Amygdala (tissue), 56 donors: ENCODE results near the gene PROK1.

ENCODE experiments used
- DNase-seq, 56 donors: peaks; one replicate each; lab custom pipeline; 2025; lab: John Stamatoyannopoulos, UW

Gene PROK1

DNA sequence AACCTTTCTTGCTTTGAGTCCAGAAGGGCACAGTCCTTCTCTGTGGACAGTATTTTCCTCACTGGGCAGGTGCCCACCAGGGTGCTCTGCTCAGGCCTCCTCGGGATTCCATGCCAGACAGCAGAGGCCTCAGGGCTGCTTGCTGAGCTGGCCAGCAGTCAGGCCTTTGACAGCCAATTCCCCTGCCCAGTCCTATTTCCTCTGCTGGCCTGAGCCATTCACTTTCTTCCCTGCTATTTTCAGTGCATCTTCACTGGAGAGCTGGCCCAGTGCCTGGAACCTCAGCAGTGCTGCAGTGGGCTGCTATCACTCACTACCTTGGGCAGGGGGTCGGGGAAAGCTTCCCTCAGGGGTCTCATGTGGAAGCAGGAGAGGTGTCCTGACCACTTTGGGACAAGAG, 34.8 kb downstream of the PROK1 start:
- no peak for DNase-seq

- DNase-seq = no peak
Observed at GRCh38 chr1:110487726-110488125, 36.8 kb downstream of the PROK1 start.

DNA sequence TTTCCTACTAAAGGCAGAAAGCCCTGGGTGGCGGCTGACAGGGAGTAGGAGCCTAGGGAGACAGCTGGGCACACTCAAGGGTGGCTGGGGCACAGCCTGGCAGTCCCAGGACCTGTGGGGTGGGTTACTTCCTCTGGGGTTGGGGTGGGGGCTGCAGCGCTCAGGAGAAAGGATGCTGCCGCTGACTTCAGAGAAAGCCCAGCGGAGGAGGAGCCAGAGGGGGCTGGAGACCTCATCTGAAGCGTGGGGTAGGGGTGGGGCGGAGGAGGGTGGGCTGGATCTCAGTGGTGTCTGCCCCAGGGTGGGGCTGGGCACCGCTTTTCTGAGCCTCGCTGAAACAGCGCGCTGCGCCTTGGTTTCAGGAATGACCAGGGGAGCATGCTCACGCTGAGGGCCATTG, 37.2 kb downstream of the PROK1 start:
- DNase-seq = no peak

DNA sequence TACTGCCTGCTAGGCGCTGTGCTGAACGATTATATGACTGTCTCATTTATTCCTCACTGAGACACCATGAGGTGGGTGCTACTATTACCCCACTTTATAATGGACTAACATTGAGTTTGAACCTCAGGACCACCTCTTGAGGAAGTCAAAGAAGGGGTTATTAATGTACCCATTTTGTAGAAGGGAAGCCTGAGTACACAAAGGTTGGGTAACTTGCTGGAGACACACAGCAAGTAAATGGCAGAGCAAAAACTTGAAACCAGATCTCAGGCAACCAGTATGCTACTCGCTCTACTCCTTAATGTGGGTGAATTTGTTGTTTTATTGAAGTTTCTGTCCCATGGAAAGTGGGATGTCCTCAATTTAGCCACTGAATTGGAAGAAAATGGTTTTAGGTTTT, 37.9 kb downstream of the PROK1 start:
- no peak for DNase-seq

GRCh38 chr1:110489406-110489805, 38.5 kb downstream of the PROK1 start:
- DNase-seq = no peak

- DNase-seq = no peak
Observed at GRCh38 chr1:110489973-110490542, 39.1 kb downstream of the PROK1 start.

DNA sequence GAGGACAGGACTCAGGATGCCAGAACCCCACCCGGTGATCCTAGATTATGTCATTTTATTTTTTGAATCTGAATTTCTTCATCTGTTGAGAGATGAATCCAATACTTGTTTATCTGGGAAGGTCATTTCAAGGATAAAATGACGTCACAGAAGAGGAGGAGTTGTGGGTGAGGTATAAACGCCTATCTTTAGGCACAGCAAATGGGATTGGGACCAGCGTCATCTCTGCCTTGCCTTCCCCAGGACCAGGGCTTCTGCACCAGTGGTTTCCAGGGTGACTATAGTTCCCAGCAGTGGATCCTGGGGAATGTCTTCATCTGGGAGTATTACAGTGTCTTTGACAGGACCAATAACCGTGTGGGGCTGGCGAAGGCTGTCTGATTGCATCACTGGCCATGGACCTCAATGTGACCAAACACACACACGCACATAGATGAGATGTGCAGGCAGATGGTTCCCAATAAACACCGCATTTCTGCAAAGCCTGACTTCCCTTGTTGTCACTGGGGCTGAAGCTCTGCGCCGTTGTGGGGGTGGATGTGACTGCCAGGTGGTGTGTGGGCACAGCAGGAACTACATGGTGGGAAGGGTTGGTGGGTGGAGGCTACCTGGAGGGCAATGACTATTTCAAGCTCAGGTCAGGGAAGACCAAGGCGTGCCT, 40.0 kb downstream of the PROK1 start:
- peak in 15 of 56 donors; percentile 10 to 61 (median 27) for DNase-seq

DNA sequence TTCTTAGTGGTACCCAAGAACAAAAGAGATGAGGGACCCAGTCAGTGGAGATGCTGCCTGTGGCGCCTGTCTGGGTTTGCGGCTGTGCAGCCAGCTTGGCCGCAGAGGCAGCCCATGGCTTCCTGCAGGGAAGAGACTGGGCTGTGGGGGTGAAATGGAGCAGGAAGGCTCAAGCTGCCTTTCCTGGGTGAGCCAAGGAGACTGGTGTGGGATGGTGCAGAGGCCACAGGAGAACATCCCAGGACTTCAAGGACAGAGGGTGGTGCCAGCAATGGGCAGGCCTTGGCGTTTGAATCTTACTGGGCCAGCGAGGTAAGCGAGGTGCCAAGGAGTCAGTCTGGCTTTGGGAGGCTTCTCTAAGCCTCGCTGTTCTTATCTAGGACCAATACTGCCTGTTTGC, 41.6 kb downstream of the PROK1 start:
- DNase-seq = no peak

DNA sequence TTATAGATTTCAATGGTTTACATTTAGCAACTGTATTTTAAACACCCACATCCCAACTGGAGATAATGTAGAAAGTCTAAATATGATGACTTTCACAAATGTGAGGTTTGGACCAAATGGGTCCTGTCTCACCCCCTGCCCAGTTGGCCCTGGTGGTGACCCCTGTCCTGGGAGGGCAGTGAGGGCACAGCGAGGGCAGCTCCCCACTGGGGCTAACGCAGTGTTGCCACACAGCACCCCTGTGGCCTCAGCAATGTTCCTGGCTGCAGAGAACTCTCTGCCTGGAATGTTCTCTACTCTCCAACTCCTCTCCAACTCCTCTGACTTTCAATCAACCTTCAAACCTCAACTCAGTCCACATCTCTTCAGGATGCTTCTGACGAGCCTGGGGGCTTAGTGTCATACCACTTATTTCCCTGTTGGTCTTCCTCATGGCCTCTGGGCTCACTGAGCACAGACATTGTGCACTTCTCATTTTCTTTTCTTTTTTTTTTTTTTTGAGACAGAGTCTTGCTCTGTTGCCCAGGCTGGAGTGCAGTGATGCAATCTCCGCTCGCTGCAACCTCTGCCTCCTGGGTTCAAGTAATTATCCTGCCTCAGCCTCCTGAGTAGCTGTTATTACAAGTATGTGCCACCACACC, 42.2 kb downstream of the PROK1 start:
- no peak for DNase-seq

DNA sequence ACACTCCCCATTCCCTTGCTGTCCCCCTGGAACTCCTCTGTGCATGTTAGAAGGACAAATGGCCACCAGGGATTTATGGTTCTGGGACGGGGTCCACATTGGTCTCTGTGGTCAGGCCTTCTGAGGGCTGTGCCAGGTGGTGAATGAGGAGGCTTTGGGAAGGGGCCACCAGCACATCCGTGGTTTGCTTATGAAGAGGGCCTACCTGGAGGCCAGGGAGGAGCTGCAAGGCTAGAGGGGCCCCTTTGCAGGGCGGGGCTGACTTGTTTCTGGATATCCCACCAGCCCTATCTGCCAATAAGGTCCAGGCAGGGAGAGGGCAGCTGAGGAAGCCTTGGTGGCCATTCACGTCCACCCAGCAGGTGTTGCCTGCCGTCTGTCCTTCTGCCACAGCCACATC, 43.1 kb downstream of the PROK1 start:
- no peak for DNase-seq

DNA sequence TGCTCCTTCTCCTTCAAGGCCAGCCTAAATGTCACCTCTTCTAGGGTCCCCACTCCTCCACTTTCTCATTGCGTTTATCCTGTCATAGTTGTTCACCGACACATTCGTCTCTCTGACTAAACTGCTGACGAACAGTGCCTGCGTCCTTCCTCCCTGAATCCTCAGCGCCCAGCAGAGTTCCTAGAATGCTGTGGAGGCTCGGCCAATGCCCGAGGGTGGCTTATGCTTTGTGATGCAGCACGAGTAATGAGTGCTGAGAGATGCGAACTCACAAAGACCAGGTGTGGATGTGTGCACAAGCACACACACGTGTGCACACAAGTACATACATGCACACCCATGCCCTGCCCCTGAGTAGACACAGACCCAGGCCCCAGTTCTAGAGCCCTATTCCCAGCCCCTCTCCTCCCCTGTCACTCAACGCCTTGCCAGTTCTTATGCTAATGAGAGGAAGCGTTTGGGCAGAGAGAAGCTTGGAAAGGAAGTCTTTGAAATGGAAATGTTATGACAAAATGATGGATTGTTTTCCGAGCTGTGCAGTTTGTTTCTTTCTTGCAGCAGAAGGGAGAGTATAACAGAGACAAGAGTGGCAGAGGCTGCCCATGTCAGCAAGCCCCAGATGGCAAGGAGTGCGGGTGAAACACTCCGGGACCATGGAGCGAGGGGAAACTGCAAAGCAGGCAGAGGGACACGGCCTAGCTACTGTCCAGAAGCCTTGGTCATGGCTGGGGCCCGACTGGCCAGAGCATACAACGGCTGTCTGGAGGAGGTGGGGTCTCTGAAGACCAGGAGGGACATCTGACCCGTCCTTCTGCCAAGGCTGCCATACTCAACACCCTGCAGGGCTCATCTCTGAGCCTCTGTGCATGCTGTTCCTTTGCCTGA, 43.8 kb downstream of the PROK1 start:
- no peak for DNase-seq

DNA sequence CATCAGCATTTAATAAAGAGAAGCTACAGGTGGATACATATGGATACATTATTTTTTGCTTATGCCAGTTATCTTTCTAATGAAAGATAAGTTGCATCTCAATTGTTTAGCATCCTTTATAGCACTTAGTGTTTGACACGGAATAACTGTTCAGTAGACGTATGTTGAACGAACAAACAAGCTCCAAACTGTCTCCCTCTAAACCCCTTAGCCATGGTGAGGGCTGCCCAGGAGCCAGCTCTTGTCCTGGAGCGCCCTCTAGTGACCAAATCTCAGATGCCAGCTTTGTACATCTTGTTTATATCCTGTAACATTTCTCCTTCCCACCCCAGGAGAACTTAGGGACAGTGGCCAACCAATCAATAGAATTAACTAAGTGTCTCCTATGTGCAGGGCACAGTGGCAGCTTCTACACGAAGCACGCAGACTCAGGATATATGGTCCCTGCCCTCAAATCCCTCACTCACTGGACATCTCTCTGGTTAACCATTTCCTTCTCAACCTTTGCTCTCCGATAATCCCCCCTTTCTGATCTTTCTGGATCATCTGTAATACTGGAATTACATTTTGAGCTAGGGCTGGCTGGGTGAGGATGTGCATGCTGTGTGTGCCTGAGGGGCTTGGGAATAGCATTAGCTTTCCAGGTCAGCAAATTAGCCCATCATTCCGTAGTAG, 45.1 kb downstream of the PROK1 start:
- peak in 50 of 56 donors; percentile 5 to 91 (median 52) for DNase-seq

DNA sequence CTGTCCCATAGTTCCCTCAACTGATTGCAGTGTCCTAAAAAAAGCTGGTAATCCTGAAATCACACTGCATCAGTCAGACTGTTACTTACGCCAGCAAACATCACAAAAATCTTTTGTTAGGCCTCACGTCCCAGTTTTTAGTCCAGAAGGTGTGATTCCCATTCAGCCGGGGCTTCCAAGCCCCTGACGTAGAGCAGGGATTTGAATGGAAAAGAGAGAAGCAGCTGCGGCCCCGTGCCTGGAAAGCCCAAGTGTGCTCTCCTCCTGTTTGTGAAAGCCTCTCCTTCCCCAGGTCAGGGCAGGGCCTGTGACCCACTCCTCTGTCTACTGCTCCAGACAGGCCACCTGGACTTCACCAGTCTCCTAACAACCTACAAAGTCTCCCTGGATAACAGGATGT, 47.3 kb downstream of the PROK1 start:
- no peak for DNase-seq

DNA sequence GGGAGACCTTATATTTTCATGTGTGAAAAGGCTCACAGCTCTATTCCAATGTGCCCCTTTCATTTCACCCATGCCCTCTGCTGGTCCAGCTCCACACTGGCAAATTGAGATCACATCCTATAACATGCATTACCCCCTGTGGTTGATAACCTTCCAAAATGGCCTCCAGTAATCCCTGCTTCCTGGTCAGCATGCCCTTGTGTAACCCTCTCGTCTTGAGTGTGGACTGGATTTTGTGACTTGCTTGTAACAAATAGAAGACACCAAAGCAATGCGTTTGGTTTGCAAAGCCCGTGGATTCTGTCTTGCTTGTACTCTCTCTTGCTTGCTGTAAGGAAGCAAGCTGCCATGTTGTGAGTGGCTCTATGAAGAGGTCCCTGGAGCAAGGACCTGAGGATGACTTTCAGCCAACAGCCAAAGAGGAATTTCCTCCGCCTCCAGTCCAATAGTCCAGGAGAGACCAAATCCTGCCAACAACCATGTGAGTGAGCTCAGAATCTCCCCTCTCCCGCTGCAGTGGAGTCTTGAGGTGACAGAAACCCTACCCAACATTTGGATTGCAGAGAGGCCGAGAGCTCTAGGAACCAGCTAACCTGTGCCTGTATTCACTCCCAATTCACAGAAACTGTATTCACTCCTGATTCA, 50.7 kb downstream of the PROK1 start:
- no peak for DNase-seq

DNA sequence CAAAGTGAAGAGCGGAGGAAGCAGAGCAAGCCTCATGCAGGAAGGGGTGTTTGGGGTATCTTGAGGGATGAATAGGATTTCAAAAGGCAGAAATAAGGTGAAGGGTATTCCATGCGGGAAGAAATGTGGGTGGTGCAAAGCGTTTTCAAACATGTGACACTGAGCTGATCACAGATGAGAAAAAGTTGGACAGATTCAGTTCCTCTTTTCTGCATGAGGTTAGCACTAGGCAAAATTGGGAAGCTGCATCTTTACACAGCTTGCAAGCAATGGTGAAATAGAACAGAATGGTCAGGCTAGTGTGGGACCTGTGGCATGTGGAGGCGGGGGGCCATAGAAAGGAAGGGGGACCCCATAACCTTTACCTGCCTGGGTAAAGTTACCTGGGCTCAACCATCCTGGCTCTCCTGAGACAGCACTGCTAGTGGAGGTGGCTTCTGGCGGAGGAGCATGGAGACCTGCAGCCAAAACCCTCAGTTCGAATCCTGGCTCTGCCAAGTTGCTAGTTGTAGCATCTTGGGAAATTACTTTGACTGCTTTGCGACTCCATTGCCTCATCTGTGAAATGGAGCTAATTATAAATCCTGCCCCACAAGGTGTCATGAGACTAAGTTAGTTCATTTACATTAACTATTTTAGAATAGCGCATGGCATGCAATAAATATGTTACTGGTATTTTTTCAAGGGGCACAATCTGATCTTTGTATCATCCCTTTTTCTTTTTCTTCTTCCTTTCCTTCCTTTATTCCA, 51.6 kb downstream of the PROK1 start:
- DNase-seq = no peak

- no peak for DNase-seq
Observed at GRCh38 chr1:110503471-110503870, 52.5 kb downstream of the PROK1 start.

GRCh38 chr1:110504226-110504625, 53.3 kb downstream of the PROK1 start:
- DNase-seq = no peak

DNA sequence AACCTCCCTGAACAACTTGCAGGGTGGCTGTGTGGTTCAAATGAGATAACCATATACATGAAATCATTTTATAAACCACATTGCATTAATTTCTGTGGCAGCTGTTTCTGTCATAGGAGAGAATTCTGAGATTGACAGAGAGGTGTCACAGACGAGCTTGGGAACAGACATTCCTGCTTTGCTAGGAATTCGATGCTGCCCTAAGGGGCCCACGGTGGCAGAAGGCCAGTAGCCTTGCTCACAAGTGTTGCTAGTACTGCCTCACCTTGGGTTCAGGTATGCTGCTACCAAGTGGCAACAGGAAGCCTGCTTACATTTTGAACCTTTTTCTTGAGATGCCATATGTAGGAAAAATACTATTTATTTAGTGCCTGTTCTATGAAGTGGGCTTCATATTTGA, 54.6 kb downstream of the PROK1 start:
- DNase-seq = no peak

DNA sequence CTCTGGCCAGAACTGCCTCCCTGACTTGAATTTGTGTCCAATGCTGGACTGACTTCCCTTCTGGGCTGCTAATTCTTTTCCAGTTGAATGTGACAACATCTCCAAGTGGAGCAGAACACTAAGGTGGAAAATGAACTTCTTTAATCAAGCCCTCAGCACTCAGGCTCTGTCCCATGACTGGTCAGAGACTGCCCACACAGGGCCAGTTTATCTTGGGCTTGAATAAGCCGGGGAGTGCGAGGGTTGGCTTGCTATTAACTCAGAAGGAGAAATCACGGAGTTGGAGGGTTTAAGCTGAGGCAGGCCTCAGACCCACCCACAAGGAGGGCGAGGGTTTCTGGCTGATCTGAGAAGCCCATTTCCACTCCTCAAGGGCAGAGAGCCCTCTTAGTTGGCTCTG, 55.6 kb downstream of the PROK1 start:
- DNase-seq = no peak
